Kidney (tissue), 14 donors: ENCODE results near the gene HLA-A. TPM values are rescaled to one million over a fixed set of nuclear protein-coding genes. Genes with fewer than 3 reads are reported as not detected.

Experiments
- DNase-seq, 5 donors: peaks; one replicate each; pipeline ENCODE4 v3.0.0-alpha.2; 2013 to 2020
- FAIRE-seq: peaks from 2 replicates; lab custom pipeline; 2012; peaks lifted over from hg19 to GRCh38; lab: Jason Lieb, UNC
- H3K27ac ChIP-seq, 2 donors: one replicate each; pipeline ENCODE4 v1.7.0; 2013; ENCODE audit warnings: low read depth in 2 of 2, low read length in 2 of 2, inconsistent platforms in 1 of 2
- H3K27me3 ChIP-seq: one replicate; pipeline ENCODE4 v1.7.1; 2013; ENCODE audit warnings: low read length, inconsistent platforms; ENCODE audit not compliant: control insufficient read depth, insufficient read depth
- H3K36me3 ChIP-seq, 3 donors: one replicate each; pipeline versions ENCODE4 v1.7.0 to v1.7.1; 2013; ENCODE audit warnings: low read length in 3 of 3, control low read depth in 1 of 3, inconsistent platforms in 1 of 3; ENCODE audit not compliant: insufficient read depth in 3 of 3, control insufficient read depth in 2 of 3
- H3K4me1 ChIP-seq, 3 donors: one replicate each; pipeline versions ENCODE4 v1.7.0 to v1.7.1; 2013; ENCODE audit warnings: low read length in 3 of 3, inconsistent platforms in 1 of 3, low read depth in 1 of 3; ENCODE audit not compliant: control insufficient read depth in 2 of 3, insufficient read depth in 2 of 3
- H3K4me3 ChIP-seq, 3 donors: one replicate each; pipeline versions ENCODE4 v1.7.0 to v1.8.1; 2013; ENCODE audit warnings: low read length in 3 of 3, control low read depth in 1 of 3, inconsistent platforms in 1 of 3
- H3K9ac ChIP-seq, 3 donors: one replicate each; pipeline versions ENCODE4 v1.7.0 to v1.7.1; 2013; ENCODE audit warnings: low read length in 3 of 3, control low read depth in 1 of 3, inconsistent platforms in 1 of 3
- H3K9me3 ChIP-seq, 3 donors: one replicate each; pipeline versions ENCODE4 v1.7.0 to v1.7.1; 2013; ENCODE audit warnings: low read length in 3 of 3, control low read depth in 1 of 3, inconsistent platforms in 1 of 3; ENCODE audit not compliant: control insufficient read depth in 2 of 3, insufficient read depth in 1 of 3
- intact Hi-C: fragments of 100-400 bp; cut with DNase I; formaldehyde crosslinking; loops from one replicate; pipeline ENCODE4 v1.11.1; 2022
- polyA plus RNA-seq: library from polyadenylated mRNA; stranded (reverse); fragments of 350-450 nt; fragmentation: Illumina TruSeq; extraction: RNeasy Lipid Tissue Mini Kit (QIAGEN cat#74804); gene quantifications from one replicate; pipeline ENCODE4 v1.2.3, GENCODE V29; 2014; ENCODE audit warnings: low read depth, low replicate concordance; ENCODE audit not compliant: insufficient read depth
- total RNA-seq: library from RNA; stranded (reverse); fragmentation: NEBNext Ultra II Directional; extraction: Animal tissue kit (Norgen Biotek cat#: 25700); gene quantifications from one replicate; pipeline ENCODE4 v1.2.1, GENCODE V29; 2021
- TF ChIP-seq, protein P1 (sequence below): IDR thresholded peaks from 3 replicates; pipeline ENCODE4 v1.5.1; 2012; ENCODE audit warnings: mild to moderate bottlenecking, moderate library complexity, borderline replicate concordance; ENCODE audit not compliant: insufficient read depth; ENCODE audit errors: extremely low read depth
- donor health status: control.
- donor health status: control.
- donor health status: control.
- donor health status: control.
- donor health status: control.
- donor health status: DM: yes; HTN: yes; CAD: no.
- donor health status: Normal renal cell carcinoma (clear cell type).

Gene HLA-A
- total and polyA plus RNA-seq, 2 donors from 2014 or later: 695 to 1,143 TPM

DNA sequence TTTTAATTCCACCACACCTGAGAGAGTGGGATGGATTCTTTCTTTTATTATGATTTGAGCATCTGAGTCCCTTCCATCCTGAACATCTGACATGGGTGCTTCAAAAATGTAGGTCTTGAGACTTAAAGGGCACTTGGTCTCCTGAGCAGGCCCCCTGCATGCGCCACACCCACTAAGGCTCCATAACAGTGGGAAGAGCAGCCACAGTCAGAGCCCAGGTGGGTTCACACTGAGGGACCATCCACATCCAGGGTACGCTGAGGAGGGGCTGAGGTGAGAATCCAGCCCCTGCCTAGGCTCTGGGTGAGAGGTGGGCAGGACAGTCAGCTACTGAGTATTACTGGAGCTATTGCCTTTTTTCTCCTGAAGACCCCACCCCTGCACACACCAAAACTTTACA, 42.7 kb downstream of the HLA-A start:
- no peak overlapping the region for H3K4me3 ChIP-seq
- DNase-seq: no peak
- intact Hi-C loops: no loop called here
- no peaks in the 10 kb centered on the region for H3K4me1 ChIP-seq
- TF ChIP-seq, protein P1, sequence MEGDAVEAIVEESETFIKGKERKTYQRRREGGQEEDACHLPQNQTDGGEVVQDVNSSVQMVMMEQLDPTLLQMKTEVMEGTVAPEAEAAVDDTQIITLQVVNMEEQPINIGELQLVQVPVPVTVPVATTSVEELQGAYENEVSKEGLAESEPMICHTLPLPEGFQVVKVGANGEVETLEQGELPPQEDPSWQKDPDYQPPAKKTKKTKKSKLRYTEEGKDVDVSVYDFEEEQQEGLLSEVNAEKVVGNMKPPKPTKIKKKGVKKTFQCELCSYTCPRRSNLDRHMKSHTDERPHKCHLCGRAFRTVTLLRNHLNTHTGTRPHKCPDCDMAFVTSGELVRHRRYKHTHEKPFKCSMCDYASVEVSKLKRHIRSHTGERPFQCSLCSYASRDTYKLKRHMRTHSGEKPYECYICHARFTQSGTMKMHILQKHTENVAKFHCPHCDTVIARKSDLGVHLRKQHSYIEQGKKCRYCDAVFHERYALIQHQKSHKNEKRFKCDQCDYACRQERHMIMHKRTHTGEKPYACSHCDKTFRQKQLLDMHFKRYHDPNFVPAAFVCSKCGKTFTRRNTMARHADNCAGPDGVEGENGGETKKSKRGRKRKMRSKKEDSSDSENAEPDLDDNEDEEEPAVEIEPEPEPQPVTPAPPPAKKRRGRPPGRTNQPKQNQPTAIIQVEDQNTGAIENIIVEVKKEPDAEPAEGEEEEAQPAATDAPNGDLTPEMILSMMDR: no peak
- no peaks in the 10 kb centered on the region for H3K36me3 ChIP-seq
- FAIRE-seq: no peak
- no peaks in the 10 kb centered on the region for H3K9me3 ChIP-seq
- no peak overlapping the region for H3K9ac ChIP-seq
- H3K27me3 ChIP-seq: no peaks in the 10 kb centered on the region
- H3K27ac ChIP-seq: no peak overlapping the region

DNA sequence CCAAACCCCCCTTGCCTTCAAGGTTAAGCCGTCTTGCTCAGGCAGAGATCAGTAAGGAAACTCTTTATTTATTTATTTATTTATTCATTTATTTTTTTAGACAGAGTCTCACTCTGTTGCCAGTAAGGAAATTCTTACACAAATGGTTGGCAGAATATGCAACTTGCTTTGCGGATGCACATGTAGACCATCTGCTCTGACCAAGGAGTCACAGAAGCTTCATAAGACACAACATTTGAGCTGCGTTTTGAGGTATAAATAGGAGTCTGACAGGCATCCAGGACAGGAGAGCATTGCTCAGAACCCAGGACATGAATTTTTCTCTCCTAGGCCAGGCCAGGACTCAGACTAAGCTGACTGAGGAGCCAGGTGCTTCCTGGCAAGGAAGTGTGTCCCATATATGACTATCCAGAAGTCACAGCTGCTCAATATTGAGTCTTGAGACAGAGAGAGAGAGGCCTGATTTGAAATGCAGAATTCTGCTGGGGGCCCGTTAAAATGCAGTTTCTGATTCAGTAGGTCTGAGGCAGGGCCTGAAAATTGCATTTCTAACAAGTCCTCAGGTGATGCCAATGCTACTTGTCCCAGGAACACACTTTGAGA, 43.9 kb downstream of the HLA-A start:
- intact Hi-C loops: no loop called here
- no peak for DNase-seq

DNA sequence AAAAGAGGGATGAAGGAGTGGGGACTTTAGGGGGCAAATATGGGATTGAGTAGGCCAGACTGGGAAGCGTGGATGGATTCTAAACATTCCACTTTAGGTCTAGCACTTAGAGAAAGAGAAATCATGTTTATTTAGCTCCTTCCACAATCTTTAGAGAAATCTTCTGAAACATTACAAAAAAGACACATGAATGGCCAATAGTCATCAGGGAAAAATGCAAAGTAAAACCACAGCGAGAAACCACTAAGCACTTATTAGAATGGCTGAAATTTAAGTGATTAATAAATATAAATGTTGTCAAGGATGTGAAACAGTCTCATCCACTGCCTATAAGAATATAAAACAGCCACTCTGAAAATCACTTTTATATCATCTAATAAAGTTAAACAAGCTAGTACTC, 46.9 kb downstream of the HLA-A start:
- intact Hi-C loops: no loop called here
- Histone ChIP-seq H3K27ac (no peak overlapping the region), H3K27me3 (no peaks in the 10 kb centered on the region), H3K9ac (no peak overlapping the region), H3K4me3 (no peak overlapping the region), H3K4me1 (no peaks in the 10 kb centered on the region), H3K36me3 (no peaks in the 10 kb centered on the region), H3K9me3 (no peaks in the 10 kb centered on the region)
- TF ChIP-seq, protein P1: no peak
- DNase-seq (no peak), FAIRE-seq (no peak)

More for the DNA sequence above, 43.9 kb downstream of the HLA-A start:
- Histone ChIP-seq H3K4me3 (no peak overlapping the region), H3K27me3 (no peaks in the 10 kb centered on the region), H3K9me3 (no peaks in the 10 kb centered on the region), H3K36me3 (no peaks in the 10 kb centered on the region), H3K27ac (no peak overlapping the region), H3K4me1 (no peaks in the 10 kb centered on the region), H3K9ac (no peak overlapping the region)
- TF ChIP-seq, protein P1: no peak
- no peak for FAIRE-seq

DNA sequence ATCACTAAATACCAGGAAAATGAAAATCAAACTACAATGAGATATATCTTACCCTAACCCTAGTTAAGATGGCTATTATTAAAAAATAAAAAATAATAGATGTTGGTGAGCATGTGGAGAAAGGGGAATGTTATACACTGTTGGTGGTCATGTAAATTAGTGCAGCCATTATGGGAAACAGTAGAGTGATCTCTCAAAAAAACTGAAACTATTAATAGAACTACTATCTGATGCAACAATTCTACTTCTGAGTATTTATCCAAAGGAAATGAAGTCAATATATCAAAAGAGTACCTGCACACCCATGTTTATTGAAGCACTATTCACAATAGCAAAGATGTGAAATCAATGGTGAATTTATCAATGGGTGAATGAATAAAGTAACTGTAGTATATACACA, 48.6 kb downstream of the HLA-A start:
- no peak for DNase-seq
- H3K9ac ChIP-seq: no peak overlapping the region
- no peak overlapping the region for H3K27ac ChIP-seq
- no peaks in the 10 kb centered on the region for H3K9me3 ChIP-seq
- intact Hi-C loops: no loop called here
- no peaks in the 10 kb centered on the region for H3K36me3 ChIP-seq
- TF ChIP-seq, protein P1: no peak
- H3K4me1 ChIP-seq: no peaks in the 10 kb centered on the region
- no peak overlapping the region for H3K4me3 ChIP-seq
- FAIRE-seq: no peak
- H3K27me3 ChIP-seq: no peaks in the 10 kb centered on the region
